AG09309 (cell line): Measurements from ENCODE around the gene PERM1.
"Not testable (repeated sequence)": the region's sequence is repeated elsewhere in the genome, so short reads cannot be mapped to it uniquely, and the experiment has no call there.

ENCODE experiments used
- DNase-seq: peaks from one replicate; pipeline ENCODE4 v3.0.0-alpha.2; 2010; ENCODE audit warnings: low read depth
- H3K4me3 ChIP-seq: 2 replicates; pipeline ENCODE4 v1.5.1; 2011; ENCODE audit warnings: mild to moderate bottlenecking, low read depth, low read length, moderate library complexity; ENCODE audit not compliant: control insufficient read depth
- TF ChIP-seq, protein P1 (sequence below): IDR thresholded peaks from 2 replicates; pipeline ENCODE4 v1.5.1; 2011; ENCODE audit warnings: mild to moderate bottlenecking, low read depth, low read length, inconsistent platforms; ENCODE audit not compliant: insufficient read depth, control insufficient read depth; ENCODE audit errors: missing control alignments

Gene PERM1

DNA sequence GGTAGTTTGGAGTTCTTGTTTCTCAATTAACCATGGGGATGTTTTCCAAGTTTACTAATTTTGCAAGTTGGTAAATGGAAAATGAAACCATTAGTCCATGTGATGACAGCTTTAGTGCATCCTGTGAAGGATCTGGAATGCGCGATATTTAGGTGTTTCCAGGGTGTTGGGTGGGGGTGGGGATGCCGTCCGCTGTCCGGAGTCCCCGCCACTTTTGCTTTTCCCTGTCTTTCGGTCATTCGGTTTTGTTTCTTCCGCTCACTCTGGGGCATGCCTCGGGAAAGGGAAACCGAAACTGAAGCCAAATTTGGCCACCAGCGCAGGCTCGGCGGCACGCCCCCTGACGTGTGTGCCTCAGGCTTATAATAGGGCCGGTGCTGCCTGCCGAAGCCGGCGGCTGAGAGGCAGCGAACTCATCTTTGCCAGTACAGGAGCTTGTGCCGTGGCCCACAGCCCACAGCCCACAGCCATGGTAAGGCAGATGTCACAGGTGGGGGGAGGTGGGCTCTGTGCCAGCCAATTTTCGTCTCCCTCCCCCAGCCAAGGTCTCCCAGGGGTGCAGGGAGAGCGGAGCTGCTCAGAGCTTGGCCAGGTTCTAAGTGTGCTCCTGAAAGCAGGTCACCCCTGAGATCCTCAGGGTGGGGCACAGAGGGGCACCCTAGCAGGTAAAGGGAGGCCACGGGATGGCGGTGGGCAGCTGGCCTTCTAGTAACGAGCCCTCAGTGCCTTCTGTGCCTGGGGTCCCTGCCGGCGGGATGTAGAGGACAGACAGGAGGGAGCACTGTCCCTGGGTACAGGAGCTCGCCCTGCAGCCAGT is 31.4 kb upstream of the PERM1 start, which contains the start of gene ISG15:
TSS of gene ISG15 (plus strand) at position 393 of the 817 bp plus-strand sequence. CDS start at position 470, 77 bp downstream.
- DNase-seq, result peak; percentile 51
- H3K4me3 ChIP-seq, result peak within 1 kb of the TSS; percentile 59
- TF ChIP-seq, protein P1, sequence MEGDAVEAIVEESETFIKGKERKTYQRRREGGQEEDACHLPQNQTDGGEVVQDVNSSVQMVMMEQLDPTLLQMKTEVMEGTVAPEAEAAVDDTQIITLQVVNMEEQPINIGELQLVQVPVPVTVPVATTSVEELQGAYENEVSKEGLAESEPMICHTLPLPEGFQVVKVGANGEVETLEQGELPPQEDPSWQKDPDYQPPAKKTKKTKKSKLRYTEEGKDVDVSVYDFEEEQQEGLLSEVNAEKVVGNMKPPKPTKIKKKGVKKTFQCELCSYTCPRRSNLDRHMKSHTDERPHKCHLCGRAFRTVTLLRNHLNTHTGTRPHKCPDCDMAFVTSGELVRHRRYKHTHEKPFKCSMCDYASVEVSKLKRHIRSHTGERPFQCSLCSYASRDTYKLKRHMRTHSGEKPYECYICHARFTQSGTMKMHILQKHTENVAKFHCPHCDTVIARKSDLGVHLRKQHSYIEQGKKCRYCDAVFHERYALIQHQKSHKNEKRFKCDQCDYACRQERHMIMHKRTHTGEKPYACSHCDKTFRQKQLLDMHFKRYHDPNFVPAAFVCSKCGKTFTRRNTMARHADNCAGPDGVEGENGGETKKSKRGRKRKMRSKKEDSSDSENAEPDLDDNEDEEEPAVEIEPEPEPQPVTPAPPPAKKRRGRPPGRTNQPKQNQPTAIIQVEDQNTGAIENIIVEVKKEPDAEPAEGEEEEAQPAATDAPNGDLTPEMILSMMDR, result no peak

DNA sequence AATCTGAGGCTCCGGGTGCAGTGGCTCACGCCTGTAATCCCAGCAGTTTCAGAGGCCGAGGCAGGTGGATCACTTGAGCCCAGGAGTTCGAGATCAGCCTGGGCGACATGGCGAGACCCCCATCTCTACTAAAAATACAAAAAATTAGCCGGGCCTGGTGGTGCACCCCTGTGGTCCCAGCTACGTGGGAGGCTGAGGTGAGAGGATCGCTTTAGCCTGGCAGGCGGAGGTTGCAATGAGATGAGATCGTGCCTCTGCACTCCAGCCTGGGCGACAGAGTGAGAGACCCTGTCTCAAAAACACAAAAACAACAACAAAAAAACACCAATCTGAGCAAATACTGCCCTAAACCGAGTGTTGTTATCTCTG is 30.8 kb upstream of the PERM1 start:
- H3K4me3 ChIP-seq, result peak overlapping the region; percentile 59

DNA sequence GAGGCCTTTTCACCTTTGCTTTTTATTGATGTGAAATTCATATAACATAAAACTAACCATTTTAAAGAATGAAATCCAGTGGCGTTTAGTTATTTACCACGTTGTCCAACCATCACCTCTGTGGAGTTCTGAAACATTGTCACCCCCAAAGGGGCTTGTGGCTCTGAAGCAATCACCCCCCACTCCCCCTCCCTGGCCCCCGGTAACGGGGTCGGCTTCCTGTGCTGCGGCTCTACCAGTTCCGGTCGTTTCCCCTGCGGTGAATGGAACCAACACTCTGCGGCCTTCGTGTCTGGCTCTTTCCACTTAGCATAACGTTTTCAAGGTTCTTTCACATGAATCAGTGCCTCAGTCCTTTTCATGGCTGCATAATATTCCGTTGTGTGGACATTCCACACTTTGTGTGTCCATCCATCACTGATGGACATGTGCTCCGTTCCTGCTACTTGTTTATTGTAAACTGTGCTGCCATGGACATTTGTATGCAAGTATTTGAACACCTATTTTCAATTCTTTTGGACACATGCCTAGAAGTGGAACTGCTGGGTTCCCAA is 29.6 kb upstream of the PERM1 start:
- DNase-seq, result no peak
- TF ChIP-seq, protein P1, result no peak

More for the DNA sequence above, 30.8 kb upstream of the PERM1 start:
- DNase-seq, result not testable (repeated sequence)

DNA sequence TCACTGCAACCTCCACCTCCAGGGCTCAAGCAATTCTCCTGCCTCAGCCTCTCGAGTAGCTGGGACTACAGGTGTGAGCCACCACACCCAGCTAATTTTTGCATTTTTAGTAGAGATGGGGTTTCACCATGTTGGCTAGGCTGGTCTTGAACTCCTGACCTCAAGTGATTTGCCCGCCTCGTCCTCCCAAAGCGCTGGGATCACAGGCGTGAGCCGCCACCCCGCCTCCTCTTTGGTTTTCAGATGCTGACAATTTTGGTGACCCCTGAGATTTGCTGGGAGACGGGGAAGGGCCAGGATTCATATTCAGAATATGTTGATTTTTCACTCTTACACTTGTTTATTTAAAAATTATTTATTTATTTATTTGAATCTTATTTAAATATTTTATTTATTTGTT is 28.2 kb upstream of the PERM1 start:
- not testable (repeated sequence) for DNase-seq

More for the DNA sequence above, 29.6 kb upstream of the PERM1 start:
- H3K4me3 ChIP-seq, result no peak overlapping the region

DNA sequence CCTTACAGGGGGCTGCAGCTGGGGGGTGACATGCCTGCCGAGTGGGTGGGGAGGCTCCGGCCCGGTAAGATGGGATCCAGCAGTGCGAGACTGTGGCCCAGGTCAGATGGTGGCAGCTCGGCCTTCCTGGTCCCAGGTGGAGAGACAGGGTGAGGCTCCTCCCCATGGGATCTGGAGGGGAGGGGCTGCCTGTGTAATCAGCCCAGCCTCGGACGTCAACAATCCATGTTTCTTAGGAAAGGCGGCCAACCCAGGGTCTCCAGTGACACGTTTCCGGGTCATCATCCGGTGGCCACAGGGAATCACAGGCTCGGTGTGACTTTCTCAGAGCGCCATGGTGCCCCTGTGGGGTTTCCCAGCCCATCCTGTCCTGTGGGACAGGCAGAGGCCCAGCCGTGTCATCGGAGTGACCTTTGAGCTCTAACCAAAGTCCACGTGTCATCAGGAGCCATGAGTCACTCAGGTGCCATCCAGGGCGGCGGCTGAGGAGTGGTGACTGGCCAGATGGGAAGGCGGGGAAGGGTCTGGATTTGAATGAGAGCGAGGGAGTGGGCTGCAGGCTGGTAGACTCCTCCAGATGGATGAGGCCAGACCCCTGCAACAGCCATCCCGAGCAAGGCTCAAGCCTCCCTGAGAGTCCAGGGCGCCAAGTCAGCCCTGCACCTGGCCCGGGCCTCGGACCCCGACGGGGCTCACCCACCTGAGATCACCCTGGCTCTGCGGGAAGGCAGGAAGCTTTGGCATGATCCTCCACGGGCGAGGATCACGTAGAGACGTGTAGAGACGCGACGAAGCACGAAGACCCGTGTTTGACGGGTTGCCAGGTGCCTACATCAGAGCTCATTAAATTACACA is 24.6 kb upstream of the PERM1 start:
- H3K4me3 ChIP-seq, result no peak overlapping the region
- DNase-seq, result no peak
- TF ChIP-seq, protein P1, result no peak

More for the DNA sequence above, 28.2 kb upstream of the PERM1 start:
- not testable (repeated sequence) for H3K4me3 ChIP-seq

DNA sequence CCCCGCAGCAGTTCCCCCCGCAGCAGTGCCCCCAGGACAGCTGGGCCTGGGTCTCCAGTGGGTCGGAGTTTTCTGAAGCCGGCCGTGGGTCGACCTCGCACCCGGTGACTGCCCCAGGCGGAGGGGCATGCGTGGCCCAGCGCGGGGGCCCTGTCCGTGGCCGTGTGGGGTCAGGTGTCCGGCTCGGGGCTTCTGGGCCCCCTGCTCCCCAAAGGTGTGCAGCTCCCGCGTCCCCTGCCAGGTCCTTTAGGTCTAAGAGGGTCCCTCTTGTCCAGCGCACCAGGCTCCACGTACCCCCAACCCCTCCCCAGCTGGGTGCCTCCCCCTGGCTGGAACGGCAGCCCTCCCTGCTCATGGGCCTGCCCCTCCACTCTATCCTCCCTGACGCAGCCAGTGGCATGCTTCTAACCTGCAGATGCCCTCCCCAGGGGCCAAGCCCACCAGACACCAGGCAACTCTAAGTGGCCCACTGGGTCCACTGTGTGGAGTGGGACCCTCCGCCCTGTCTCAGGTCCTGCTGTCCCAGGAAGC is 23.9 kb upstream of the PERM1 start:
- no peak for DNase-seq
- H3K4me3 ChIP-seq, result no peak overlapping the region

More for the DNA sequence above, 23.9 kb upstream of the PERM1 start:
- TF ChIP-seq, protein P1, result no peak
